NCI-H2171 (cell line): ENCODE measurements around the gene KCNJ16.

Experiments used
- DNase-seq: peaks from one replicate; lab custom pipeline; 2025; lab: John Stamatoyannopoulos, UW

Gene KCNJ16

DNA sequence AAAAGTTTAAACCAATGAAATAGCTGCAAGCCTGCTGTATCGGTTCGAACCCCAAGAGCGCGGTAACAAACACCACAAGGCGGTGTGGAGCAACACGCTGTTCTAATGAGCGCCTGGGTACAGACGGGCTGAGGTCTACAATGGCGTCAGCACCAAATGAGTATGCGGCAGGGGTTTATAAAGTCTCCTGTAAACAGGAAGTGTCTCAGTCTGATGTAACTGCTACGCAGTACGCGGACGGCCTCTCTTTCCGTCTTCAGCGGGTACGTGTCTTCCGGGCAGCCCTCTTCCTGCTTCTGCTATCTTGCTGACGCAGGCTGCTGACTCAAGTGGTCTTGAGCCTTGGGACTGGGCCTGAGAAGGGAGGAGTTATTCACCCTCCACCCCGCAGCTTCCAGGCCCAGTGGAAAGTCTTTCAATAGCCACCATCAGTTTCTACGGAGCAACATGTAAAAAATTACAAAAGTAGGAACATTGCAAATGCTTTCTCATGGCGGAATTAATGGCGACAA, 53.8 kb downstream of the KCNJ16 start:
- no peak for DNase-seq

DNA sequence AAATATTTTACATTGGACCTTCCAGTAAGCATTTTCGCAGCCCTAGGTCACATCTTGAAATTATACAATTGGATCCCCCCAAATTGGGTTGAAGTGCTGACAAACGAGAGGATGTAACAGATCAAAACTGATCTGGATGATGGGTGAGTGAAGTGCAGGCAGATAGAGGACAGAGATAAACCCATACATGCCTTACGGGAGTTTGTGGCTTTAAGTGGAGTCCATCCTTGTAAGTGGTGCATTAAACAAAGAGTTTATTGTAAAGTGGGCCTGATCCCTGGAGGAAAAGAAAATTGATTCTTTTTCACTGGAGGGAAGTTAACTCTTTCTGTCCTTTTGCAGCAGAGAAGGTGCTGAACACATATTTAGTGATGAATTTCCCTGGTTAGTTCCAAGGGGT, 55.3 kb downstream of the KCNJ16 start:
- DNase-seq: no peak

DNA sequence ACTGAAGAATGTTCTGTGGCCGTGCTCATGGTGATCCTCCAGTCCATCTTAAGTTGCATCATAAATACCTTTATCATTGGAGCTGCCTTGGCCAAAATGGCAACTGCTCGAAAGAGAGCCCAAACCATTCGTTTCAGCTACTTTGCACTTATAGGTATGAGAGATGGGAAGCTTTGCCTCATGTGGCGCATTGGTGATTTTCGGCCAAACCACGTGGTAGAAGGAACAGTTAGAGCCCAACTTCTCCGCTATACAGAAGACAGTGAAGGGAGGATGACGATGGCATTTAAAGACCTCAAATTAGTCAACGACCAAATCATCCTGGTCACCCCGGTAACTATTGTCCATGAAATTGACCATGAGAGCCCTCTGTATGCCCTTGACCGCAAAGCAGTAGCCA, 57.5 kb downstream of the KCNJ16 start:
- DNase-seq: no peak

DNA sequence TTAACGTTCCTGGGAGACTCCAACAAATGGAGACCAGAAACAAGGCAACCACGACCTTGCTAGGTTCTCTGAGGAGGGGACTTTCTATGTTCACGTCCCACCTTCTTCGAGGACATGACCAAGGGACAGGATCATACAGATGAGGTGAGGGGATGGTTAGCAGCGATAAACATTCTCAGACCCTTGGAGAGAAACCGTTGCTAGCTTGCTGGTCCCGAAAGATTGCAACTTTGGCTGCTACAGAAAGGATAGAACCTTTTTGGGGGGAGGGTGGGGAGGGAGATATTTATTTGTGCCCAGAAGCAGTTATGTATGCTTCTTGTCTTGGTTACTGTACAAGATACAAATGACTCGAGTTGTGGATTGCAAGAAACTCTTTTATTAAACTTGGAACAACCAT, 59.0 kb downstream of the KCNJ16 start:
- no peak for DNase-seq

DNA sequence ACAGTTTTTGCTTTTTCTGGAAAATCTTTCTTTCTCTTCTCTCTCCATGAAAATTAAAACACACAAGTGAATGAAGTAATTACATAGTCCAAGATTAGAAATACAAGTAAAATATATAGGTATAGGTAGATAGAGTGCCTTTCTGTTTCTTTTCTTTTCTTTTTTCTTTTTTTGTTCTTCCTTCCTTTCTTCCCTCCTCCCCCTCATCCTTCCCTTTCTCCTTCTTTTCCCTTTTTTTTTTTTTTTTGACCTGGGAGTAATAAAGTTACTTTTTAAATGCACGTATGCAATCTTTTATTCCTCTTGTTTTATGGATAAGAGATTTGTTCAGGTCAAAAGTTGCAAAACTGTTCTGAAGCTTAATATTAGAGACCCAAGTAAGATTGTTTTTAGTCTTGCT, 59.8 kb downstream of the KCNJ16 start:
- no peak for DNase-seq

DNA sequence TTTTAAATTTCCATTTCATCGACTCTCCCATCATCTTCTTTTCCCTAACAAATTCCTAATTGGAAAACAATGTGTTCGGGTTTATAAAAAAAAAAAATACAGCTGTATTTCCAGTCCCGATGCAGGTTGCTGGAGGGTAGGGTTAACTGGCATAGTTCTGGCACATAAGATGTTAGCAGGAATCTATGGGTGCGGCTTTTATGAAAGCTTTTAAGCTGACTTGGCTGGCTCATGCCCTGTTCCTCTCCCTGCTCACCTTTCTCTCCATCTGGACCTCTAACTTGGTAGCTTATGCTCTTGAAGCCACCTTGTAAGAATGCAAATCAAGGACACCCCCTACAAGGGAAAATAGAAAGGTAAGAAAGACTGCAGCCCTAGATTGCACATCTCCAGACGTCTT, 61.1 kb downstream of the KCNJ16 start:
- no peak for DNase-seq

DNA sequence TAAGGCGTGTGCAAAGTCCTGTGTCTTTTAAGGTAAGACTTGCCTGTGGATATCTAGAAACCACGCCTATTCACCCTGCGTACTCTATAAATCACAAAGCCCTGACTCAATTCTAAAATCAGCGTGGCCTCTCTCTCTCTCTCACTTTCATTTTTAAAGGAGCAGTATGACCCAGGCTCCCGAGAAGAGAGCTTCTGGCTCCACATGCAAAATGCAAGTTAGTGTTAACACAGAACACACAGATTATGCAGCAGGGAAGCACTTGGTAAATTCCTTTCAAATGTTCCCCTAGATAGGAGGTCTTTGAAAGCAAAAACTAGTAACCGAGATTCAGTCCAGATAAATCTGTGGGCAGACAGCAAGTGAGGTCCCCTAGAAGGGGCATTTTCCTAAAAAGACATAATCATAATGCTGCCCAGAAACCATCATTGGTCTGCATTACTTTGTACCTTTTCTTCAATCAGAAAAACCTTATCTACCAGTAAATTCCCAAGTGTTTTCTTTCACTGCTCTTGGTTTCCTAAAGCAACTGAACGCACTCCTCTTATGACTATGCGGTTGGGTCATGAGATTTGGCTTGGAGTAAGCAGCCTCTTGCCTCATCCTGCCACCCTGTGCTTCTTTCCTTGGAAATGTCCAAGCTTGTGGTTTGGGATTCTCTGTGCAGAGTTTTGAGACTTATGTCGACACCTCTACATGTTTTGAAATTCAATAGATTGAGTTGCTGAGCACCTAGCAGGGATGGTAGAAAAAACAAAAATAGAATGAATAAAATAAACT, 62.6 kb downstream of the KCNJ16 start:
- no peak for DNase-seq

DNA sequence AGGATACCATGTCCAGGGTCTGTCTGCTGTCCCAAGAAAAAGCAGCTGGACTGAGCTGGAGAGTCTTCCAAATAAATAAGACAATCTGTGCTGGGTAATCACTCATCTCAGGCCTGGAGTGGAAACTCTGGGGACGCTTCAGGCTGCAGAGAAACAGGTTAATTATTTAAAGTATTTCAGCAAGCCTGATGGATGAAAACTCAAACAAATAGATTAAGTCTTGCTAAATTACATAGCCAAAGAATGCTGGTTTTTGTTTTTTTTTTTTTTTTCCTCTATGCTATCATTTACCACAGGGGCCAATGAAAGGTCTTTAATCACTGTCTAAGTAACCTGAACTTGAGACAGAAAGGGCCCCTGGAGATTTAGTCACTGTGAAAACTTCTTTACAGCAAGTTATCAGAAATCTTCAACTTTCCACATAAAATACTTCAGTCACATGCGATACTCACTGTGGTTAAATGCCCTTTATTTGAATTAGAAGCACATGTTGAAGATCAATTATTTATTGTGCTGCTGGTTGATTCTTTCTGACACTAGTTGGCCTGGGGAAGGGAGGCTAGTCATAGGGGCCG, 63.4 kb downstream of the KCNJ16 start:
- DNase-seq: no peak

DNA sequence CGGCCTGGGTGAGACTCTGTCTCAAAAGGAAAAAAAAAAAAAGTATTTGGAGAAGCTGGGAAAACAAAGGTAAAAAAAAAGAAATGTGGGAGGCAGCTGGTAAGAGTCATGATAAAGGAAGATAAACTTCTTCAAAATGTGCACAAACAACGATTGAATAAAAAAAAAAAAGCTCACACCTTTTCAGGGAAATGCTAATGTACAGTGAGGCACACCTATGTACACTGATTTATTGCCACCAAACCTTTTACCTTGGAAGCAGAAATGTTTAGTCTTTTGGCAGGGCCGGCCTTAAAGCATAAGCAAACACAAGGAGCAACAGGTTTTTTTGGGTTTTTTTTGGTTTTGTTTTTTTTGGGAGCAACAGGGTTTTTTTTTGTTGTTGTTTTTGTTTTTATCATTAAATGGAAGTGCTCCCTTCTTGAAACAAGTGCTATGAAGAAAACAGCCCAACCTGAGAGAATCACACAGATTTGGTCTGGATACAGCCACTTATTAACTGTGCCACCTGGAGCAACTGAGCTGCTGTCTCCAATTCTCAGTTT, 64.5 kb downstream of the KCNJ16 start:
- DNase-seq: no peak

DNA sequence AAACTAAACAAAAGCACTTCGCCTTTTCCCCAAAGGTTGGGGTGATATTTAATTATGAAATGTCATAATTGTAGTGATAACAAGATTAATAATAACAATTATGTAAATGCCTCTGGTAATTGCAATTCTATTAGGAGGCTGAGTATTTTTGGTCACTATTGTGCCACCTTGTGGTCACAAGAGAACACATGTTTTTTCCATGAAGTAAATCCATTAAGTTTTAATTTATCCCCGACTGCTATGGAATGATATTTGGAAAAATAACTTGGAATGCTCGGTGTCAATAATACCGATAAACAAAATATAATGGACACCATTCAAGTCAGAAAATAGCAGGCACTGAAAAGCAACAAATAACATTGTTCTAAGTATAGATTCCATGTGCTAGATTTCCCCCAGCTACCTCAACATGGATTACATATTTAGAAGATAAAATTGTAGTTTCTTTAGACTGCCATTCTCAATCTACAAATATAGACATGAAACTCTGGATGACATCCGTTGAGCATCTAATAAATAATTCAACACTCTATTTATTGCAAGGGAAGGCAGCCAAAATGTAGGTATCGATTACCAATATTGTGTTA, 69.3 kb downstream of the KCNJ16 start:
- peak; percentile 9 for DNase-seq

DNA sequence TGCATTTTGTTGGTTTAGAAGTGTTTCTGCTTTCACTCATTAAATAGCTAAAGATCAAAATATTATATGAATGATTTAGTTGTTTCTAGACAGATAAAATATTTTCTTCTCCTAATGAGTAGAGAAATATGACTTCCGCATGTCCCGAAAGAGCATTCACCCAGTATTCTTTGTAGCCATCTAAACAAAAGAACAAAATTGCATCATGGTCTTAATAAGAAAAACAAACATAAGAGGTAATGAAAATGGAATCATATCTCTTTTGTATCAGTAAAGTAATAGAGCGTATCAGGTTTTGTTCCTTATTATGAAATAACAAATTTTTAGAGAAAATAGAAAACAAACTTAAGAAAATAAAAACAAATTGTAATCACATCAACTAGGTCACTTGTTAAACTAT, 78.2 kb downstream of the KCNJ16 start:
- no peak for DNase-seq

DNA sequence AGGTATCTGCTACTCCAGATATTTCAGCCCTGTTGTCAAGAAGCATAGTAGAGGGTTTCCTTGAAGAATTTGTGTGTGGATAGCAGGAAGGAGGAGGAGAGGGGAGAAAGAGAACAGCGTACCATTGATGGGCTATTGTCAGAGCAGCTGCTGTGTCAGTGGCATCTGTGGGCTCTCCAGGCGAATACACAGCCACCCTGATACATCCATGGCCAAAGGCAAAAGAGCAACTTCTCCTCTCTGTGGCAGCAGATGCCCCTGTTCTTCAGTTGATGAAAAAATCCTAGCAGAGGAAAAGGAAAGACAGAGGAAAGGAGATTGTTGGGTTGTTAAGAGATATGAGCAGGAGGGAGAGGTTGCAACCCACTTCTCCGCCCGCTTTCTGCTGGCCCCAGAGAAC, 82.1 kb downstream of the KCNJ16 start:
- no peak for DNase-seq

DNA sequence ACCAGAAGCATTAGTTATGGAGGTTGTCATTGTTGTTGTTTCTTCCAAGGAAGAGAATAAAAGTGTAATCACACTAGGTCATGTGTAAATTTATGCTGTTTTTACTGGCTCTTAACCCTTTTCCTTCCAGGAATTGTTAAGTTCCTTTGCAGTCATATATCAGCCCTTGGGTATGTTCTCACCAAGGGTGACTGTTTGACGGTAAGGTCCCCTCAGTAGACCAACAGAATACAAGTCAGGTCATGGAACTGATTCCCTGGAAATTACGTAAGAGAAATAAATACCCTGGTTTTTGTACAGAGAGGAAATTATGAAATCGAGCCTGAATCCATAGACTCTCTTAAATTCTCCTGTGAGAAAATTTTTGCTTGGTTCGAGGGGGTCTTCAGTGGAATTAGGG, 83.2 kb downstream of the KCNJ16 start:
- DNase-seq: no peak

DNA sequence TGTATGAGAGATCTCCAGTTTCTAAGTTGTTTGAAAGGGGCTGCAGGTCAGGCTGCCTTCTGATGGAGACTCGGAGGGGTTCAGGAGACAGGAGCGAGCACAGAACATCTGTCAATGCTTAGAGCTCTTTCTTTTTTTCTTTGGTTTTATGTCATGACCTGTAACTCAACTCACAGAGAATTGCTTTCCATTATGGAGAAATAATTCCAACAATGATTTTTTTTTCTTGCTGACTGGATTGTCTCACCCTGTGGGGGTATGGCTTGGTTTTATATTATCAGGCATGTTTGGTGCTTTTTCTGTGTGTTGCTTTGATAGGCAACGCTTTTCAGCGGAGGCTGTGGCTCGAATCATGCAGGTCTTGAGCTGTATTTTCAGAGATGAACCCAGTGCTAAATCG, 83.6 kb downstream of the KCNJ16 start:
- DNase-seq: no peak

DNA sequence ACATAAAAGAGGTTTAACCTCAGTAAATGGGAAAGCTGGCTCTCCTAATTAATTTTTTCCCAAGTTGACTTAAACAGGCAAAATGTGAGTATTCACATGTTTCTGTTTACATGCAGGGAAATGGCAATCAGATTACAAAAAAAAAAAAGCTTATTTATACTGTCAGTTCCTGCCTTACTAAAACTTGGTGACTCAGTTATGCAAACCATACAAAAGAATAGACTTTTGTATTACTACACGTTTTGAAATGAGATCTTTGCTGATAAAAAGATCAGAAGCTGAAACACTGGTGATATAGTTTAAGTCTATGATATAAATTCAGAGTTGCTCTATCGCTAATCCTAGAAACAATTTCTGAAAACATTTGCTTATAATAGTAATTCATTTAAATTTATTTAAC, 85.0 kb downstream of the KCNJ16 start:
- no peak for DNase-seq

DNA sequence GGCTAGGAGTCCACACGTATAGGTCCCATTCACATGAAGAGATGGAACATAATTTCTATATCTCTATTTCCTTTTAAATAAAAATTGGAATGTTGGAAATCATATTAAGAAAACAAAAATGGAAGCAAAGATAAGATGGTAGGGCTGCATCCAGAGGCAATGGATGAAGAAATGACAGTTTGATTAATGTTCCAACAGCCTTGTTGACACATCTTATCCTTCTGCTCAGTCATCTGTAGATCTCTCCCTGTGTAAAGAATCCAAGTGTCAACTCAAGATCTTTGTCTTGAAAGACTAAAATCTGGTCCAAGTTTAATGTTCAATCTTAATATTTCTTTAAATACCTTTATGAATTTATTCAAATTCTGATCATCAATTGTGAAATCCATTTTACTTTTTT, 86.5 kb downstream of the KCNJ16 start:
- no peak for DNase-seq

DNA sequence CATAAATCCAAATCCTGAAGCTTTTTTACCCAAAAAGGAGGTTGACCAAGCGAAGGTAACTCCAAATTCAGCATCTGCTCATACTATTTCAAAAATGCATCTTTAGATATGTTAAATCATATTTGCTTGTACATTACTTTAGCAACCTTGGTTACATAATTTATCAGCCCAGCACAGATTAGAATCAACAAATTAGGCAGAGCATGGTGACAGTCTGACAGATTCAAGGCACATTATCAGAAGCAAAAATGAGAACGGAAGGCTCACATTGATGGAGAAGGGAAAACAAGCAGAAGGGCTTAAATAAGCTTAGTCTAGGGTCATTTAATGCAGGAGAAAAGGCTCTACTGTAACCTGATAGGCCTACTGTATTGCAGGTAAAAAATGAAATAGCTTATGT, 90.4 kb downstream of the KCNJ16 start:
- no peak for DNase-seq

DNA sequence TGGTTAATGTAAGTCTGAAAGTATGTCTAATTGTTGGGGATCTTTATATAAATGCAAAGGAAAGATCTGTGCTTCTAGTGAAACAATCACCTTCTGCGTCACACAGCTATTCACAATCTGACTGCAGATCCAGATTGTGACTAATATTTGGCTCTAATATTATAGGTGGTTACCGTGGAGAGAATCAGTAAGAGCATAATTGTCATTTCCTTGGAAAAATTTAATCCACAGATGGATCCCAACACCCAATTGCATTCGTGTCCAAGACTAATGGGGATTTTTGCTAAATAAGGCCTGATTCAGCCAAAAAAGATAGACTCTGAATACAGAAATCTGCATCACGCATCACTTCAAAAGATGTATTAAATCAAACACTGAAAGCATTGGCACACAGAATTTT, 91.6 kb downstream of the KCNJ16 start:
- DNase-seq: no peak

DNA sequence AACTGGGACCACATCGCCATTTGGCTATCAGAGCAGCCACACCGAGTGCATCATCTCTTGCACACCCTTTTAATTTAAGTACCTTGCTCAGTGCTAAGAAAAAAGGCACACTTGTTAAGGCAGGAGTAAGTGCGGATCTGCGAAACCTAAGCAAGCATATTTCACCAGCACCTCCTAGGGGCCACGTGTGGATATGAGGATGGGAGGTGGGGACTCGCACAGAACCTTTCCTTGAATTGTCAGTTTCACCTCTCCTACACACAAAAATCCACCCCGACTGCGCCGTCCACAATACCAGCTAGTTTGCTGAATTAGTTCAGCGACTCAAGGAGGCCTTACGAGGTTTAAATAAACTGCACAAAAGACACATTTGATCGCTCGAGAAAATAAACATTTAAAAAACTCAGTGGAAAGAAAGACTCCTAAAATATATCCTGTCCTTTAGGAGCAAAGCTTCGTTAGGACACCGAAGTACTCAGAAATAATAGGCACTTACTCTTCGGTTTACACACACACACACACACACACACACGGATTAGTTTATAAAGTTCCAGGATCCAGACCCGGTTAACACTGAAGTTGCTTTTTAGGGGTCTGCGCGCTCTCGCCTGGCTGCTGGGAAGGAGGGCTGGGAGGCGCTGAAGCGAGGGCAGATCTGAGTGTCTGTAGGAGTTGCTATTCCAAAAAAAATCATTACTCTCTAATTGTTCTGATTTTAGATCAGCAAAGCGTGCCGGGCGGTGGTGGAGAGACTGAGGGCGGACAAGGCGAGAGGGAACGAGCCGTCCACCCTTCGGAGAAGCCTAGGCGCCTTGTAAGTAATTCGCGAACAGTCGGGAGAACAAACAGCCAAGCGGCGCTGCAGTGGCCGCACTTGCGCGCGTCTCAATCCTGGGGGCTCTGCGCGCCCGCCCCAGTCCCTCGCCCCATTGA, 93.3 kb downstream of the KCNJ16 start:
- DNase-seq: peak; percentile 59

DNA sequence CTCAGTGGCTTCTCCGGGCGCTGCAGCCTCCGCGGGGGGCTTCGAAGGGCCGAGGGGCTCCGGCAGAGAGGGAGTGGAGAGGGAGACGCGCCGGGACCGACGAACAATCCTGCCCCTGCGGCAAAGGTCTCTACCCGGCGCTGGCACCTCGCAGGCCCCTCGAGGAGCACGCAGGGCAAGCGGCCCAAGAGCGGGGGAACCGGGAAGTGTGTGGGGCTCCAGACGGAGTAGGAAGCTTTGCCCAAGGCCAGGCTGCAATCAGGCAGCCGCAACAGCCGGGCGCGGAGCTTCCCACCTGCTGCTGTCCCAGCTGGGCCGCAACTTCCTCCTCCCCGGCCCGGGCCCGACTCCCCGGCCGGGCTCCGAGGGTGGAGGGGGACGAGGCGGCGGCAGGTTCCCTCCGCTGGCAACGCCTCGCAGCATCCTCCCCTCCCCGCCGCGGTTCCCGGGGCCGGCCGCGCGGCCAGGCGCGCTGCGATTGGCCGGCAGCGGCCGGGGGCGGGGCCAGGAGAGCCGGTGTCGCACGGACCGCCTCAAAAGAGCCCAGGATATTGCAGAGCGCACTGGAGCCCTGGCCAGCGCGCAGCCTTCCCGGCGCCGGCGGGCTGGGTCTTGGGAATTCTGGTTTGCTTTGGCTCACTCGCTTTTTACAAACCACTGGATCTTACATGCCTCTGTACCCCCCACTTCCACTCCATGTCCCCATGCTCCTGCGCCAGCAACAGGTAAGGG, 94.1 kb downstream of the KCNJ16 start, which contains the start of gene KCNJ2:
TSS of gene KCNJ2 (plus strand) at position 556 of the 732 bp plus-strand sequence. CDS start 5,508 bp downstream, outside the sequence.
- peak; percentile 87 for DNase-seq
